ENCODE data around the gene CCDC148.

CCDC148 gene

DNA sequence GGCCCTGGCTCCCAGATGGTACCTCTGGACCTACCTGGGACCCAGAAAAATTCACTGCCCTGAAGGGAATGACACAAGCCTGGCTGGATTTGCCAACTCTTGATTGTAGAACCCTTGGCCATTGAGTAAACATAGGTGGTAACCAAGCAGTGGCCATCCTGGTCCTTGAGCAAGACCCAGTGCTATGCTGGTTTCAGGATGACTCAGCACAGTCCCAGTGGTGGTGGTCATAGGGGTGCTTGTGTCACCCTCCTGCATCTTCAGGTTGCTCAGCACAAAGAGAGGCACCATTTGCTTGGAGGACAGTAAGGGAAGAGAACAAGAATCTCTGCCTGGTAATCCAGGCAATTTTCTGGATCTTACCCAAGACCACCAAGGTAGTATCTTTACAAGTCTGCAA lies 302.0 kb downstream of the CCDC148 start:
- Histone ChIP-seq H3K27me3 (ENCODE audit: insufficient read depth, low read length) (no peaks in the 10 kb centered on the region), H3K36me3 (ENCODE audit: insufficient read depth, low read length) (no peaks in the 10 kb centered on the region), H3K9ac (ENCODE audit: low read depth, low read length) (no peak overlapping the region), H3K27ac (ENCODE audit: low read depth, low read length) (no peak overlapping the region), H3K4me1 (ENCODE audit: insufficient read depth, low read length) (no peaks in the 10 kb centered on the region), H3K9me3 (ENCODE audit: insufficient read depth, low read depth, low read length) (no peaks in the 10 kb centered on the region), H3K4me3 (ENCODE audit: low read length) (no peak overlapping the region)

GRCh38 chr2:158153270-158154015 lies 303.1 kb downstream of the CCDC148 start:
- Histone ChIP-seq H3K4me1 (ENCODE audit: insufficient read depth, low read length) (no peaks in the 10 kb centered on the region), H3K27ac (ENCODE audit: low read depth, low read length) (no peak overlapping the region), H3K4me3 (ENCODE audit: low read length) (no peak overlapping the region), H3K9ac (ENCODE audit: low read depth, low read length) (no peak overlapping the region), H3K36me3 (ENCODE audit: insufficient read depth, low read length) (no peaks in the 10 kb centered on the region), H3K9me3 (ENCODE audit: insufficient read depth, low read depth, low read length) (no peaks in the 10 kb centered on the region), H3K27me3 (ENCODE audit: insufficient read depth, low read length) (no peaks in the 10 kb centered on the region)
- WGBS, result 89% methylated on average over 3 of the region's 3 CpGs

- Histone ChIP-seq H3K36me3 (ENCODE audit: insufficient read depth, low read length) (no peaks in the 10 kb centered on the region), H3K27ac (ENCODE audit: low read depth, low read length) (no peak overlapping the region), H3K4me1 (ENCODE audit: insufficient read depth, low read length) (no peaks in the 10 kb centered on the region; the same call in 1 of the 2 replicates), H3K9me3 (ENCODE audit: insufficient read depth, low read depth, low read length) (no peaks in the 10 kb centered on the region), H3K4me3 (ENCODE audit: low read length) (no peak overlapping the region), H3K9ac (ENCODE audit: low read depth, low read length) (no peak overlapping the region), H3K27me3 (ENCODE audit: insufficient read depth, low read length) (no peaks in the 10 kb centered on the region)
- WGBS, result 91% methylated on average over 12 of the region's 13 CpGs
These were observed 311.5 kb downstream of the CCDC148 start for GRCh38 chr2:158144914-158145625.

DNA sequence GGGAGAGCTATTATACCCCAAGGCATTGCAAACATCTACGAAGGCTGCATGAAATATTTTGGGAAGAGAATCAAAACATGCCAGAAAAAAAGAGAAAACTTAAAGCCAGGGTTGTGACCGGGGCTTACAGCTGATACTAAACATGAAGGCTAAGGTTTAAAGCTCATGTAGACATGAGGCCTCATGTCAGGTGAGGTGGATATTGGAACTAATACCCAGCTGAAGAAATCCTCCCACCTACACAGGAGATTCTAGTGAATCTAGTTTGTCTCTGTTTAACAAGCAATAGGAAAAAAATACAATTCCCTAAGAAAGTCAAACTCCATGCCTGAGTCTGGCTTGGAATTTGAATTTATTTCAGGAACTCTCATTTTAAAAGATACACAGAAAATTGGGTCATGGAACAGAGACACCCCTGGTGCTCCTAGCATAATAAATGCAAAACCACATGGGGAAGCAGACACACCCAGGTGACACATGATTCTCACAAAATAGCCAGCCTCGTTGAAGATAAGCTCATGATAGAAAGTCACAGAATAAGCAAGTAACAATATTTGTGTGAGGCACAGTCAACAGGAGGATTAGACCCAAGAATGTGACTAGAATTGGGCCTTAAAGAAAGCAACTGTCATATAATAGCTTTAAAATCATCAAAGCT lies 312.7 kb downstream of the CCDC148 start:
- 92% methylated on average over 3 of the region's 3 CpGs for WGBS
- no peaks in the 10 kb centered on the region for H3K36me3 ChIP-seq (ENCODE audit: insufficient read depth, low read length)
- H3K9ac ChIP-seq (ENCODE audit: low read depth, low read length), result no peak overlapping the region

GRCh38 chr2:158142568-158143332 lies 313.8 kb downstream of the CCDC148 start:
- H3K4me3 ChIP-seq (ENCODE audit: low read length), result no peak overlapping the region
- 93% methylated on average over 6 of the region's 6 CpGs for WGBS
- H3K9me3 ChIP-seq (ENCODE audit: insufficient read depth, low read depth, low read length), result no peaks in the 10 kb centered on the region

More for the DNA sequence above, 312.7 kb downstream of the CCDC148 start:
- Histone ChIP-seq H3K4me3 (ENCODE audit: low read length) (no peak overlapping the region), H3K9me3 (ENCODE audit: insufficient read depth, low read depth, low read length) (no peaks in the 10 kb centered on the region), H3K27ac (ENCODE audit: low read depth, low read length) (no peak overlapping the region), H3K4me1 (ENCODE audit: insufficient read depth, low read length) (no peaks in the 10 kb centered on the region; the same call in 1 of the 2 replicates), H3K27me3 (ENCODE audit: insufficient read depth, low read length) (no peaks in the 10 kb centered on the region)

DNA sequence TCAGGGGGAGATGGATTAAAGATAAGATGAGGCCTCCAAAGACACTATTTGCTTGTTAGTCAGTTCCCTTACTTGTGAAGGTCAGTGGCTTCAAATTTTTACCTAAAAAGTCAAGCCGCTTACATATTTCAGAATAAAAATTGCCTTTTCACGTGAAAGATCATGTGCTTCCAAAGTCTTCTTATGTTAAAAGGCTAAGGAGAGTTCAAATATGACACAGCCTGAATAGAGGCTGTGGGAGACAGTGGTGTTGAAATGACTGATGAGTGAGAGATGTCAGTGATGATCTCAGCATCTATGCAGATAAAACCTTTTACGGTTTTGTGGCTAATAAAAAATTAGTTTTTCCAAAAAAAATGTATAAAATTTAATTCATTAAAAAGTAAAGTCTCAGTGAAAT lies 314.4 kb downstream of the CCDC148 start:
- H3K27ac ChIP-seq (ENCODE audit: low read depth, low read length), result no peak overlapping the region
- no peaks in the 10 kb centered on the region for H3K9me3 ChIP-seq (ENCODE audit: insufficient read depth, low read depth, low read length)
- WGBS, result 100% methylated on average over 2 of the region's 3 CpGs
- no peaks in the 10 kb centered on the region; the same call in 1 of the 2 replicates for H3K4me1 ChIP-seq (ENCODE audit: insufficient read depth, low read length)
- no peaks in the 10 kb centered on the region for H3K36me3 ChIP-seq (ENCODE audit: insufficient read depth, low read length)
- no peak overlapping the region for H3K4me3 ChIP-seq (ENCODE audit: low read length)
- H3K9ac ChIP-seq (ENCODE audit: low read depth, low read length), result no peak overlapping the region
- H3K27me3 ChIP-seq (ENCODE audit: insufficient read depth, low read length), result no peaks in the 10 kb centered on the region

More at GRCh38 chr2:158142568-158143332, 313.8 kb downstream of the CCDC148 start:
- H3K9ac ChIP-seq (ENCODE audit: low read depth, low read length), result no peak overlapping the region
- no peaks in the 10 kb centered on the region for H3K27me3 ChIP-seq (ENCODE audit: insufficient read depth, low read length)
- no peak overlapping the region for H3K27ac ChIP-seq (ENCODE audit: low read depth, low read length)
- no peaks in the 10 kb centered on the region for H3K36me3 ChIP-seq (ENCODE audit: insufficient read depth, low read length)
- H3K4me1 ChIP-seq (ENCODE audit: insufficient read depth, low read length), result no peaks in the 10 kb centered on the region; the same call in 1 of the 2 replicates

DNA sequence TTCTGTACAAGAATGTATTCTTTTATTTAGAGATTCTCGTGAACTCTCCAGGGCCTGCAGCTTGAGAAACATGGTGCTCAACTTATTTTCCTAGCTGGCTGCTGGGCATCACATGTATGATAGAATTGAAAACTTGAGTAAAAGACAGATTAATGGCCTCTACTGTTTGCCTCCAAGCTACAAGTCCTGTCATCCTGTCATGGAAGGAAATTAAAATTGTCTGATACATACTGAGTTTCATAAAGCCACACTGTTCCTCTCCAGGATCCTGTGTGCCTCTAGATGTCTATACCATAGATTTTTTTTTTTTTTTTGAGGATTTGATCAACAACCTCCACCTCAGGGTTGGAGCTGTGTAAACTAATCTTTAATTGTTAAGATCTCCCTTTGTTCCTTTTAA lies 316.4 kb downstream of the CCDC148 start:
- Histone ChIP-seq H3K4me3 (ENCODE audit: low read length) (no peak overlapping the region), H3K9me3 (ENCODE audit: insufficient read depth, low read depth, low read length) (no peaks in the 10 kb centered on the region), H3K4me1 (ENCODE audit: insufficient read depth, low read length) (no peaks in the 10 kb centered on the region; the same call in 1 of the 2 replicates), H3K9ac (ENCODE audit: low read depth, low read length) (no peak overlapping the region), H3K27ac (ENCODE audit: low read depth, low read length) (no peak overlapping the region), H3K36me3 (ENCODE audit: insufficient read depth, low read length) (no peaks in the 10 kb centered on the region), H3K27me3 (ENCODE audit: insufficient read depth, low read length) (no peaks in the 10 kb centered on the region)
- 94% methylated on average over 1 of the region's 1 CpG for WGBS

GRCh38 chr2:158138255-158138654 lies 318.3 kb downstream of the CCDC148 start:
- Histone ChIP-seq H3K36me3 (ENCODE audit: insufficient read depth, low read length) (no peaks in the 10 kb centered on the region), H3K4me1 (ENCODE audit: insufficient read depth, low read length) (no peaks in the 10 kb centered on the region), H3K9ac (ENCODE audit: low read depth, low read length) (no peak overlapping the region), H3K27ac (ENCODE audit: low read depth, low read length) (no peak overlapping the region), H3K9me3 (ENCODE audit: insufficient read depth, low read depth, low read length) (no peaks in the 10 kb centered on the region), H3K27me3 (ENCODE audit: insufficient read depth, low read length) (no peaks in the 10 kb centered on the region), H3K4me3 (ENCODE audit: low read length) (no peak overlapping the region)
- WGBS, result 87% methylated on average over 5 of the region's 5 CpGs

GRCh38 chr2:158135096-158135495 lies 321.5 kb downstream of the CCDC148 start:
- no peak overlapping the region for H3K27ac ChIP-seq (ENCODE audit: low read depth, low read length)
- H3K4me1 ChIP-seq (ENCODE audit: insufficient read depth, low read length), result 0 out of 2 replicates have a peak, but pooled peaks cover 6% of the 10 kb centered on the region

DNA sequence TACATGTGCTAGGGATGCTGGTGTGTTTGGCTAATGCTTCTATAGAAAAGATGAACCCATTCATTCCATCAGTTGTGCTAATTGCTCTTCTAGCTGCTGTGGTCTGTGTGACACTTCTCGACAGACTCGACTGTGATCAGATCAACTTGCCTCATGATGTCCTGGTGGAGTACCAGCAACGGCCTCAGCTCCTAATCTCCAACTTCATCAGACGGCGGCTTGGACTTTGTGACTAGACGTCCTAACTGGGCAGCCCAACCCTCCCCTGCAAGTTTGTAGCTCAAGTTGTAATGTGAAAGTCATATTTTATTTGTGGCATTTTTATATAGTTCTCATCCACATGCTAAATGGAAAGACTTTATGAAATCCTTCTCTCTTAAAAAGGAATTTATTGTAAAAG lies 321.9 kb downstream of the CCDC148 start:
- H3K4me3 ChIP-seq (ENCODE audit: low read length), result no peak overlapping the region
- H3K9ac ChIP-seq (ENCODE audit: low read depth, low read length), result no peak overlapping the region
- no peaks in the 10 kb centered on the region for H3K27me3 ChIP-seq (ENCODE audit: insufficient read depth, low read length)
- WGBS, result 95% methylated on average over 6 of the region's 6 CpGs
- 0 out of 2 replicates have a peak, but pooled peaks cover 6% of the 10 kb centered on the region for H3K4me1 ChIP-seq (ENCODE audit: insufficient read depth, low read length)
- no peaks in the 10 kb centered on the region for H3K36me3 ChIP-seq (ENCODE audit: insufficient read depth, low read length)
- H3K9me3 ChIP-seq (ENCODE audit: insufficient read depth, low read depth, low read length), result no peaks in the 10 kb centered on the region
- H3K27ac ChIP-seq (ENCODE audit: low read depth, low read length), result no peak overlapping the region

More at GRCh38 chr2:158135096-158135495, 321.5 kb downstream of the CCDC148 start:
- no peaks in the 10 kb centered on the region for H3K27me3 ChIP-seq (ENCODE audit: insufficient read depth, low read length)
- H3K4me3 ChIP-seq (ENCODE audit: low read length), result no peak overlapping the region
- no peak overlapping the region for H3K9ac ChIP-seq (ENCODE audit: low read depth, low read length)
- no peaks in the 10 kb centered on the region for H3K9me3 ChIP-seq (ENCODE audit: insufficient read depth, low read depth, low read length)
- H3K36me3 ChIP-seq (ENCODE audit: insufficient read depth, low read length), result no peaks in the 10 kb centered on the region
- 90% methylated on average over 1 of the region's 1 CpG for WGBS
